ENCODE results near the gene HVCN1.

- TF ChIP-seq CTCF (IDR thresholded peaks at IDR 0.05; ENCODE audit: insufficient read depth, low read length, poor library complexity, severe bottlenecking) (no peak), EZH2phosphoT487 (conservative IDR thresholded peaks at IDR 0.05; ENCODE audit: low read length) (no peak)
These were observed 47.4 kb downstream of the HVCN1 start for GRCh38 chr12:110641521-110641920.
